A549 (cell line): ENCODE measurements around the gene SUV39H2.

Experiments
- CEBPB ChIP-seq, 2 experiments: fragments of >200 bp in 1 of 2; sonication (Bioruptor Twin) in 1 of 2; formaldehyde crosslinking in 1 of 2; IDR thresholded peaks; 2 replicates each; pipeline ENCODE4 v1.6.1; 2012 to 2016
- EP300 ChIP-seq, 2 experiments: fragments of >200 bp; sonication (Bioruptor Twin); formaldehyde crosslinking; IDR thresholded peaks; 2 replicates in 1 of 2; 3 replicates in 1 of 2; pipeline ENCODE4 v1.6.1; 2016 to 2017
- JUNB ChIP-seq: fragments of >200 bp; sonication (Bioruptor Twin); formaldehyde crosslinking; IDR thresholded peaks from 2 replicates; pipeline ENCODE4 v1.6.1; 2016
- MAFK ChIP-seq: fragments of 450-650 bp; IDR thresholded peaks from 2 replicates; pipeline ENCODE4 v1.6.1; 2014; ENCODE audit not compliant: partially characterized antibody
- TF ChIP-seq, protein P1 (sequence below): fragments of >200 bp; sonication (Bioruptor Twin); formaldehyde crosslinking; IDR thresholded peaks from 3 replicates; pipeline ENCODE4 v1.5.1; 2016

DNA sequence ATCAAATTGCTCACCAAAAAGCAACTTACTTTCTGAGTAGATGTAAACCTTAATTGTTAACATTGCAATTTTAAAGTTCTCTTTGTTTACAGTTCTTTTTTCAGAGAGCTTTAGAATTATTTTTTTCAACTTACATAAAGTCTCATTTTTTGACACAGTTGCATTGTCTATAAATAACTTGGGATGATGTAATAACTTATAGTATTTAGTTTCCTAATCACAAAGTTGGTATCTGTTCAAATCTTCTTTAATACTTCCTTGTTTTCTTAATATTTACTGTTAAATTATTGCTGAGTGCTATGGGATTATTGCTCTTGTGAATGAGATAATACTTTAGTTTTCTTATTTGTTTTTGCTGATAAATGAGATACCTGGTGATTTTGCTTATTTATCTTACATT lies 18.9 kb upstream of the SUV39H2 start:
- TF ChIP-seq EP300 (IDR thresholded peaks at IDR 0.05), result no peak
- TF ChIP-seq, protein P1, sequence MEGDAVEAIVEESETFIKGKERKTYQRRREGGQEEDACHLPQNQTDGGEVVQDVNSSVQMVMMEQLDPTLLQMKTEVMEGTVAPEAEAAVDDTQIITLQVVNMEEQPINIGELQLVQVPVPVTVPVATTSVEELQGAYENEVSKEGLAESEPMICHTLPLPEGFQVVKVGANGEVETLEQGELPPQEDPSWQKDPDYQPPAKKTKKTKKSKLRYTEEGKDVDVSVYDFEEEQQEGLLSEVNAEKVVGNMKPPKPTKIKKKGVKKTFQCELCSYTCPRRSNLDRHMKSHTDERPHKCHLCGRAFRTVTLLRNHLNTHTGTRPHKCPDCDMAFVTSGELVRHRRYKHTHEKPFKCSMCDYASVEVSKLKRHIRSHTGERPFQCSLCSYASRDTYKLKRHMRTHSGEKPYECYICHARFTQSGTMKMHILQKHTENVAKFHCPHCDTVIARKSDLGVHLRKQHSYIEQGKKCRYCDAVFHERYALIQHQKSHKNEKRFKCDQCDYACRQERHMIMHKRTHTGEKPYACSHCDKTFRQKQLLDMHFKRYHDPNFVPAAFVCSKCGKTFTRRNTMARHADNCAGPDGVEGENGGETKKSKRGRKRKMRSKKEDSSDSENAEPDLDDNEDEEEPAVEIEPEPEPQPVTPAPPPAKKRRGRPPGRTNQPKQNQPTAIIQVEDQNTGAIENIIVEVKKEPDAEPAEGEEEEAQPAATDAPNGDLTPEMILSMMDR, result no peak
- no peak for TF ChIP-seq JUNB
- TF ChIP-seq CEBPB (IDR thresholded peaks at IDR 0.05), result no peak
- no peak for TF ChIP-seq MAFK
